C4-2B (cell line): ENCODE results near the gene GEMIN8.

ENCODE experiments used
- H3K27ac ChIP-seq: fragments of 450-650 bp; 2 replicates; pipeline ENCODE4 v1.5.1; 2017
- CTCF ChIP-seq: fragments of 450-650 bp; conservative IDR thresholded peaks from 2 replicates; pipeline ENCODE4 v1.5.1; 2017; ENCODE audit warnings: mild to moderate bottlenecking
- ZFX ChIP-seq: fragments of 450-650 bp; IDR thresholded peaks from 2 replicates; pipeline ENCODE4 v1.6.1; 2017

Gene GEMIN8

GRCh38 chrX:13967636-13968035 lies 62.1 kb downstream of the GEMIN8 start:
- H3K27ac ChIP-seq: no peak overlapping the region
- TF ChIP-seq ZFX: no peak
- no peak for TF ChIP-seq CTCF

- H3K27ac ChIP-seq: no peak overlapping the region
- no peak for TF ChIP-seq ZFX
- no peak for TF ChIP-seq CTCF
Measured at GRCh38 chrX:13966793-13967125, 62.9 kb downstream of the GEMIN8 start.

GRCh38 chrX:13966071-13966792 lies 63.5 kb downstream of the GEMIN8 start:
- TF ChIP-seq ZFX (no peak), CTCF (no peak)
- H3K27ac ChIP-seq: no peak overlapping the region

- TF ChIP-seq ZFX (no peak), CTCF (no peak)
- H3K27ac ChIP-seq: no peak overlapping the region
Measured at GRCh38 chrX:13965531-13965930, 64.2 kb downstream of the GEMIN8 start.

- no peak for TF ChIP-seq CTCF
- TF ChIP-seq ZFX: no peak
- no peak overlapping the region for H3K27ac ChIP-seq
Measured at GRCh38 chrX:13956998-13957397, 72.7 kb downstream of the GEMIN8 start.
